ENCODE measurements around the gene HDGF. TPM values are rescaled to one million over a fixed set of nuclear protein-coding genes. Genes with fewer than 3 reads are reported as not detected.

HDGF gene
- total and polyA plus RNA-seq, 9 of the 15 experiments (the other 6 are each of a cell fraction or from before 2014, with no cell fraction given), result 38.8 to 601 (median 400) TPM

- TF ChIP-seq MNT (conservative IDR thresholded peaks at IDR 0.05), result peak; percentile 50 to 73; a peak in 3 of 4 replicates
- no peak for TF ChIP-seq SRF (CRISPR knock-in tag; IDR thresholded peaks at IDR 0.05)
- 0 out of 2 replicates have a peak, but pooled peaks have one; percentile 25 for TF ChIP-seq CREB3L1 (IDR thresholded peaks at IDR 0.05; ENCODE audit: borderline replicate concordance, low read depth)
- 0 out of 2 replicates have a peak, but pooled peaks have one; percentile 11 for TF ChIP-seq TEAD2 (tag; IDR thresholded peaks at IDR 0.05)
- peak; percentile 33 to 51; a peak in 2 of 4 replicates for TF ChIP-seq SIX5 (IDR thresholded peaks at IDR 0.05; ENCODE audit: borderline replicate concordance in 1 of 2, insufficient read depth in 1 of 2, low read depth in 1 of 2, low read length in 2 of 2)
- peak; percentile 67; the same call in 1 of the 2 replicates for TF ChIP-seq TFAP4 (CRISPR knock-in tag; IDR thresholded peaks at IDR 0.05; ENCODE audit: borderline replicate concordance)
- 0 out of 2 replicates have a peak, but pooled peaks have one; percentile 18 for TF ChIP-seq E2F4 (CRISPR knock-in tag; IDR thresholded peaks at IDR 0.05; ENCODE audit: low read depth)
- peak; percentile 77 for TF ChIP-seq ZNF143 (CRISPR knock-in tag; IDR thresholded peaks at IDR 0.05)
- TF ChIP-seq ZNF76 (CRISPR knock-in tag; IDR thresholded peaks at IDR 0.05; ENCODE audit: borderline replicate concordance), result 0 out of 2 replicates have a peak, but pooled peaks have one; percentile 26
- TF ChIP-seq ILF3 (IDR thresholded peaks at IDR 0.05; ENCODE audit: borderline replicate concordance), result no peak
- TF ChIP-seq SP2 (IDR thresholded peaks at IDR 0.05; ENCODE audit: extremely low read depth, low read depth, low read length, poor library complexity, severe bottlenecking), result no peak
- no peak for TF ChIP-seq ZNF77 (CRISPR knock-in tag; IDR thresholded peaks at IDR 0.05)
- TF ChIP-seq EGR1 (conservative IDR thresholded peaks at IDR 0.05), result peak; percentile 75
Measured at GRCh38 chr1:156746728-156747631, 4.5 kb downstream of the HDGF start (continued).

All from K562 (cell line).